Smooth muscle cell of trachea (primary cell): ENCODE measurements around the gene AGAP1. TPM values are rescaled to one million over a fixed set of nuclear protein-coding genes. Genes with fewer than 3 reads are reported as not detected.

Experiments
- total RNA-seq: library from RNA; depleted of rRNA; stranded (reverse); fragments of >200 nt; gene quantifications from 2 replicates; pipeline ENCODE4 v1.2.1, GENCODE V29; 2014

The AGAP1 gene
- 11.6 and 24.6 TPM in 2 replicates for total RNA-seq

DNA sequence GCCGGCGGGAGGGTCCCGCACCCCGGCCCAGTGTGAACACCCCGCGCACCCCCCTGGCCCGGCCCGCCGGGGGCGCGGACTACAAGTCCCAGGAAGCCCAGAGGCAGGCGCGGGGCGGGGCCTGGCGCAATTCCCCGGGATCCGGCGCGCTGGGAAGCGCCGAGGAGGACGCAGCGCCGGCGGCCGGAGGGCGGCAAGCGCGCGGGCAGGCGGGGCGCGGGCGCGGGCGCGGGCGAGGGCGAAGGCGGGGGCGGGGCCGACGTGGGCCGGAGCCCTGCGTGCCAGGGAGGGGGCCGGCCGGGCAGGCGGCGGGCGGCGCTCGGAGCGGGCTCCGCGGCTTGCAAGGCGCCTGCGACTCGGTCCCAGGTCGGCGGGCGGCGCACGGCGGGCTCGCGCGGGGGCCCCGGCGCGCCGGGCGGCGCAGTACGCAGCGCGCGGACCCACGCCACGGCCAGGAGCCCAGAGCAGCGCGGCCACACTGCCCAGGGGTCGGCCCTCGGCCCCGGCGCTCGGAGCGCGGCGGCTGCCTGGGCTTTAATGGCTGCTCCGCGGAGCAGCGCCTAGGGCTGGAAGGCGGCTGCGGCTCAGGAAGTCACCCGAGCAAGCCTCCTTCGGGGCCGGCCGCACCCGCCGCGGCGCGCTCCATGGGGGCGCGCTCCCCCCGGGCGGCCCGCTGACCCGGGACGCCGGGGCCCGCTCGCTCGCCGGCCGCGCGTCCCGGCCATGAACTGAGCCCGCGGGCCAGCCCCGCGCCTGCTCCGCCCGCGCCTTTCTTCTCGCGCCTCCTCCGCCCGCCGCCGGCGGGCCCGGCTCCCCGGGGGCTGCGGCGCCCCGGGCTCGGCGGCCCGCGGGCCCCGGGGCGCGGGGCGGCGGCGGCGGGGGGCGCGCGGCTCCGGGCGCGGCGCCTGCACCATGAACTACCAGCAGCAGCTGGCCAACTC lies at the start of gene AGAP1:
AGAP1 (plus strand) TSS at position 269 of the 941 bp plus-strand sequence.

DNA sequence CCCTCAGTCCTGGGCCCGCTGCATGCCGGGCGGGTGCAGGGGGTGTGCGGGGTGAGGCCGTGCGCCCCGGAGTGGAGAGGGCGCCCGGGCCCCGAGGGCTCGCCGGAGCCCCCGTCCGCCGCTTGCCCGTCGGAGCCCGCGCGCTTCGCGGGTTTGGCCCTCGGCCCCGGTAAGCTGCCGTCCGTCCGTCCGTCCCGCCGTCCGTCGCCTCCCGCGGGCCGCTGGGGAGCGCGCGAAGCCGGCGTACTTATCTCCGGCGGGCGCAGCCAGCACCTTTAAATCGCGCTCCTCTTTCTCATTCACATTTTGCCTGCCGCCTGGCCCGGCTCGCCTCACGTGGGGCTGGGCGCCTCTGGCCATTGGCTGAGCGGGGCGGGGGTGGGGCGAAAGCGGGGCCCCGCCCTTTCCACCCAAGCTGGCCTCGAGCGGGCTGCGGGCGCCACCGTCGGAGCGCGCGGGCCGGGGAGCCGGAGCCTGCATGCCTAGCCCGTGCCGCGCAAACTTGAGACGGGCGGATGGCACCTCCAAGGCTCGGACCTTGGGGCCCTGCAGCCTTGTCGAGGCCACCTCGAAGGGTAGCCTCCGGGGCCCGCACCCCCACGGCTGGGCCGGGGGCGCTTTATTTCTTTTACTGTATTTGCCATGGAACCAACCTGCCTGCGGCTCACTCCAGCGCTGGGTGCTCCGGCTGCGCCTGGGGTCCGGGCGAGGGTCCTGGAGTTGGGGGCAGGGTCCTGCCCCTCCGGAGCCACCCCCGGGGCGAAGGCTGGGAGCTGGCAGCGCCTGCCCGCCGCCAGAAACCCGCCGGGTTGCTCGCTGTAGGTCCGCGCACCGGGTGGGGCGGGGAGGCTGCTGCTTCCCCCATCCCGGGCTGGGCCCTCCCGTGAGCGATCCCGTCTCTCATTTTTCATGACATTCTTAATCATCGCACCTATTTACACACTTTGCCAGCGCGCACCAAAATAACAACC lies 674.6 kb downstream of the AGAP1 start, which contains the start of gene GBX2:
GBX2 (minus strand) TSS at position 277 of the 971 bp plus-strand sequence. CDS start 415 bp downstream, outside the sequence.

